ENCODE data around the gene PRIMPOL.
A peak's percentile ranks its signal among the peaks of the same experiment; 100 is the strongest.

PRIMPOL gene

DNA sequence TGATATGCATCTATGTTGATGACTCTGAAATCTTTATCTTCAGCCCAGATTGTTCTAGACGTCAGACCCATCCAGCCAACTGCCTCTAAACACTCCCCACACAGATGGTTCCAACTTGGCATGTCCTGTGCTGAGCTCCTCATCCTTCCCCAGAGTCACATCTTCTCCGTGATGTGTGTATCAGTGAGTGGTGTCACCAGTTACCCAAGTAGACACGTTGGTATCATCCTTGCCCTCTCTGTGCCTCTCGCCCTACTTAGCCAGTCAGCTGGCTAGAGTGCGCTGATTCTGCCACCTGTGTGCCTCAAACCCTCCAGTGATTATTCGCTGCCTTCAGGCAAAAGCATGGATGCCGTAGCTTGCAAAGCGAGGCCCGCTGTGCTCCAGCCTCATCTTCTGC, 18.6 kb downstream of the PRIMPOL start:
- DNase-seq (ENCODE audit: low spot score): no peak

DNA sequence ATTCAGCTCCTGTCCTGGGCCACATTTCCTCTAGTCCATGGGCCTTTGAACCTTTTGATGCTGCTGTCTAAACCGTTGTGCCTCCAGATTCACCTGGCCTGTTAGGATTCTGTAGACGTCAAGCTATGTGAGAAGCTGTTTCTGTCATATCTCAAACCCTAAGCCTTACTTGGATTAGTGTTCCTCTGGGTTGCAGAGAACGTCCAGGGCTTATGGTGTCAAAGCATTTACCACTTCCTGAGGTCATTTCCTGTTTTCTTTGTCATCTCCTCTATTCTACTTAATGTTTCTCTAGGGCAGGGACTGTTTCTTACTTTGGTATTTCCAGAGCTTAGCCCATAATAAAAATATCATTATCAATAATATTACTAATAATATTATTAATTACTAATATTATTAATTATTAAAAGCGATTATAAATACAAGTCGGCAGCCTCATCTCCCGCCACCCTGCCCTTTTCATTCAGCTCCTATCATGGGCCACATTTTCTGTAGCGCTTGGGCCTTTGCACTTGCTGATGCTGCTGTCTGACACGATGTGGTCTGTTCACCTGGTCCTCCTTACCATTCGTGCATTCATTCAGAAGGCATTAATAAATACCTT, 19.1 kb downstream of the PRIMPOL start:
- DNase-seq (ENCODE audit: low spot score): no peak

DNA sequence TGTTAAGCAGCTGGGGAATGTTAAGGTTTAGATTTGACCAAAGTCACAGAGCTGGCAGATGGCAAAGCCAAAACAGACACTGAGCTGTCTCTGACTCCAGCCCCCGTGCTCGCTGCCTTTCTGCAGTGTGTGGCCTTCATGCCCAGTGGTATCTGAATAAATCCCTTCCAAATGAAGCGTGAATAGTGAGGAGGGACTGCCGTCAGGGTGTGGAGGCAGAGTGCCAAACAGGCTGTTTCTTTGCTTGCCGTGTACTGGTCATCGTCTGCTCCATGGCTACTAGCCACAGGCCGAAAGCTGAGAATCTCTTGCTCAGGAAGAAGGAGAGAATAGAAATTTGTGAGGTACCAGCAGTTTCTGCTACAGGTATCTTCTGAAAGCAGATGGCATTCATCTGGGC, 19.7 kb downstream of the PRIMPOL start:
- no peak for DNase-seq (ENCODE audit: low spot score)

DNA sequence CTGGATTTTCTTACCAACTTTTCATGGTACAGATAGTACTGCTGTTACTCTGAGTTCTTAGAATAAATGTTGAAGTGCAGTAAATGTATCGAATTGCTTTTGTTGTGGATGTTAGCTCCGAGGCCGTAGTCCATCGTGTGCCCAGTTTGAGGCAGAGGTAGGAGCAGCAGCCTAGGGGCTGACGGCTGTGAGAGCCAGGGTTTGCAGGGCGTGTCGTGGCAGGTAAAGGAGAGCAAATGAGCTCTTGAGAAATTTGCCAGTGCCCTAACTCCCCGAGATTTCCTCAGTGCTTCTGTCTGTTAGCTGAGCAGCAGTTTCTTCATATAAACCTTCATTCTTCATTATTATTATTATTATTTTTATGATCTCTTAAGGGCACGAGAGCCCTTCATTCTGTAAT, 21.6 kb downstream of the PRIMPOL start:
- DNase-seq (ENCODE audit: low spot score): no peak

DNA sequence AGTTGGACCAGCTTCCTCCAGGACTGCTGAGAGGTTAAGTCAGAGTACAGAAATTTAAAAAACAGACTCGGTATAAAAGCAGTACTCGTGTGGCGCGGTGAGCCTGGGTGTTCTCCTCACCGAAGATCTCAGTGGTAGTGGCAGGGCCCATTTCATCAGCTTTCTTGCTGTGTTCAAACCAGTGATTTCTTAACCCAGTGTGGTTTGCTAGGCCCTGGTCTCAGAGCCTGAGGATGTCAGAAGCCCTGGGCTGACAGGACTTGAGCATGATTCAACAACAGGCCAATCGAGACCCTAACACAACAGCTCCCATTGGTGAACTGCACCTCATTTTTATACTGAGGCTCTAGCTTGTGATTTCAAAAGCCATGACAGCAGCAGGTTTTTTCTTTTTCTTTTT, 23.2 kb downstream of the PRIMPOL start:
- DNase-seq (ENCODE audit: low spot score): no peak

DNA sequence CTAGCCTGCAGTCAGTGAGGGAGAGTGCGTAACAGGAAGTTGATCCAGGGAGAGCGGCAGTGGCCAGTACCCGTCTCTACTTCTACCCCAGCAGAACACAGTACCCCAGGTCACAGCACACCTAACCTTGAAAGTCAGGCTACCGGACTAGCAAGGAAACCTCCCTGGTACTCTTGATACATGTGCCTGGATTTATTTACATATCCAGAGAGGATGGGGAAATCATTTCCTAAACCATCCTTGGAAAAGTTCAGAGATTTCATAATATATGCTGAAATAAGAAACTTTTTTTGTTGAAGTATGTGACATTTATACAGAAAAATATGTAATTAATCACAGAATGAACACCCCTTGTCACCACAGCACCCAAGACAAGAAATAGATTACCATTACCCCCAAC, 24.5 kb downstream of the PRIMPOL start:
- no peak for DNase-seq (ENCODE audit: low spot score)

DNA sequence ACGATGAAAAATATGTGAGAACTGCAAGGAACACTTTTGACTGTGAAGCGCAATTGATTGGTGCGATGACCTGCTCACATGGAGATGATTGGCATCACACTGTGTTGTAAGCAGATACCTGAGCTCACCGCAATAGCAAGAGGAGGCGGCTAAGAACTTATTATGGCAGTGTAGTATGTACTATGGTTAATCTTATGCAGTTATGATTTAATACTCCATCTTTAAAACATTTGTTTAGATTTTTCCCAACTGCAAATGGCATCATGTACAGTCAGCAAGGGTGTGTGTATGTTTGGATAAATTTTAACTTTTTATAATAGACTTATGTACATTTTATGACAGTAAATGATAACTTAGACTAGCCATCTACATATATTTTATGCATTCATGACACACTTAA, 25.5 kb downstream of the PRIMPOL start:
- no peak for DNase-seq (ENCODE audit: low spot score)

DNA sequence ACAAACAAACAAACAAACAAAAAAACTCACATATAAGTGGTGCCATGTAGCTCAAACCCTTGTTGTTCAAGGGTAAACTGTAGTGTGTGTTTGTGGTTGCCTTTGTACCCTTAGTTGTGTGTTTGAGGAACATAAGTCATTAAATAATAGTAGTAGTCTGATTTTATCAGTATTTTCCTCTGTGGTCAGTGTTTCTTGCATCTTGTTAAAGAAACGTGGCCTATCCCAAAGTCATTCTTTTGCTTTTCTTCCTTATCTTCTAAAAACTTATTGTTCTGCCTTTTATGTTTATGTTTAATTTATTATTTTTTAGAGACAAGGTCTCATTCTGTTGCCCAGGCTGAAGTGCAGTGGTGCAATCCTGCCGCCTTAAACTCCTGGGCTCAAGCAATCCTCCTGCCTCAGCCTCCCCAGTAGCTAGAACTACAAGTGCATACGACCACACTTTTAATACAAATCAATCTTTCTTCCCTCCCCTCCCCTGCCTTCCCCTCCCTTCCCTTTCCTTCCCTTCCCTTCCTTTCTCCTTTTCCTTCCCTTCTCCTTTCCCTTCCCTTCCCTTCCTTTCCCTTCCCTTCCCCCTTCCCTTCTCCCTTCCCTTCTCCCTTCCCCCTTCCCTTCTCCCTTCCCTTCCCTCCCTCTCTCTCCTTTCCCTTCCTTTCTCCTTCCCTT, 26.4 kb downstream of the PRIMPOL start:
- DNase-seq (ENCODE audit: low spot score): no peak

DNA sequence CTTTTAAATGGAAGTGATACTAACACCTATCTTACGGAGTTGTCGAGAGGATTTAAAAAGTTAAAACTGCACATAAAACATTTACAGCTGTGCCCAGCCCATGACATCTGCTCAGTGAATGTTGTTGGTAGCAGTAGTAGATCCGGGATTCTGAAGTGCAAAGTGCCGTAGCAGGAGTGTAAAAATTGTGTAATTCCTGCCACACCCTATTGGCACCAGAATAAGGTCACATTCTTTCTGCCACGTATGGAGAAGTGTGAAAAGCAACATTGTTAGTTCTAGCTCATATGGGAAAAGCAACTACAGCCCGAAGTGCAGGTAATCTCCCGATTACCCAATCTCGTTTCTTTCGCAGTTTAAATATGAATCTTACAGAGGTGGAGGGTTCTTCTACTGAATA, 31.2 kb downstream of the PRIMPOL start:
- DNase-seq (ENCODE audit: low spot score): no peak

DNA sequence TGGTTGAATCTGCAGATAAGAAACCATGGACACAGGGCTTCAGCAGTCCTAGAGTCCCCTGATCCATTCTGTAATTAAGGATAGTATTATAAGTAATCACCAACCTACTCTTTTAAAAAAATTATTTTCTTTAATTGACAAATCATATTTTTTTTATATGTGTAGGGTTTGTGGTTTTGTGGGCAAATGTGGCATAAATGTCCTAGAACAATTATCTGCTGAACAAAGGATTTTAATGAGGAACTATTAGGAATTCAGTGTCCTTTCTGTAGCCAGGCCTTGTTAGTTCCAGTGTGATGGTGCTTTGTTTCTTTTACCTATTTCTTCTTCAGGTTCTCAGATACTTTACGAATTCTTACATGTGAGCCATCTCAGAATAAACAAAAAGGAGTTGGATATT, 32.4 kb downstream of the PRIMPOL start:
- no peak for DNase-seq (ENCODE audit: low spot score)

DNA sequence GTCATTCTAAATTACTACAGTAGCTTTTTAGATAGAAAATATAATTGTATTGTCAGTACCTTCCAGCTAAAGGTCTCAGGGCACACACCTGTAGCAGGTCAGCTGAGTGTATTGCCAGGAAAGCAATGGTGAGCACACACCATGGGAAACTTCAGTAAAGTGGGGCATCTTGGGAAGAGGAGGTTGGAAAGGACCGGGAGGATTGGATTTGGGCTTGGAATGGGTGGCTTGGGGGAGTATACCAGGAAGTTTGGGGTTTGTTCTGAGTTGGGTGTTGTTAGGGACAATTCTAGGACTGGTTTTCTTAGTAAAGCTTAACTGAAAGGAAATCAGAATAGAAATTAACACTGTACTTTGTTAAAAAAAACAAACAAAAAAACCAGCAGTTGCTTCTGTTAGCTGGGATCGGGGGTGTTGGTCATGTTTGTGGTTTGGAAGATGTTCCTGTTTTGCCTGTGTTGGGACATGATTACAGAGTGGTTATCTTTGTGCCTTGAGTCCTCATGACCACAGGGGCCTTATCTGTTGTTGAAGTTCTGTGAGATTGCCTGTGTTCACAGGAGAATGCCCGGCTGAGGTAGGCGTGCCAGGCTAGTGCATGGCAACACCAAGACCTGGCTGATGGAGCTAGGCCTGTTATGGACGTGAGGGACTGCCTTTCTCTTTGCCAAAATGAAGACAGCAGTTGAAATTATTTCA, 35.1 kb downstream of the PRIMPOL start:
- peak; percentile 85 for DNase-seq (ENCODE audit: low spot score)

DNA sequence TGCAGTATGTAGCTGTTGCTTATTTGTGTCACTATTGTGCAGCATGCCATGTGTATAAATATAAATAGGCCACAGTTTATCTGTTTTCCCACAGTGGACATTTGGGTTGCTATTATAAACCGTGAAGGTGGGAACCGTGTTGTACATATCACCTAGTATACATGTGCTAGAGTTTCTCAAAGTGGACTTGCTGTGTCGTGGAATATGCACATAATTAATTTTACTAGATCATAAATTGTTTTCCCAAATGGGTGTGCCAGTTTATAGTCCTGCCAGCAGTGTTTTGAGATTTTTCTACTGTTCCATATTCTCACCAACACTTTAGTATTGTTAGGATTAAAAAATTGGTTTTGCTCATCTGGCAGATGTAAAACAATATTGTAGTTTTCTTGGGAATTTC, 38.5 kb downstream of the PRIMPOL start:
- DNase-seq (ENCODE audit: low spot score): no peak

DNA sequence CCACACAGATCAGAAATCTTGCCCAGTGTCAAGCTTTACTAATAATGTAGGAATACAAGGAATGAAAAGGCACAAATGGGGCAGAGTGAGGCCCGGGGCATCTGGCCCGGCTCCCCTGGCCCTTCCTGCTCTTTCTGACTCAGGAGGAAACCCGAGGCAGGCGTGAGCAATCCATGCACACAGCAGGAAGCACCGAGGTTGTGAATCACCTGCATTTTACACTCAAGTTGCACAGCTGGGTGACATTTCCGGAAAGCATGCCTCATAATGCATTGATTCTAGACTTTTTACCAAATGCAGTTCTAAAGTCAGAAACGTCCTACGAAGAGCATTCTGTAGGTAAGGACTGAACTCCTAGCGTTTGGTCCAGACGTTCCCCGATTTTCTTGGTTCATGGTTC, 38.9 kb downstream of the PRIMPOL start:
- DNase-seq (ENCODE audit: low spot score): no peak

DNA sequence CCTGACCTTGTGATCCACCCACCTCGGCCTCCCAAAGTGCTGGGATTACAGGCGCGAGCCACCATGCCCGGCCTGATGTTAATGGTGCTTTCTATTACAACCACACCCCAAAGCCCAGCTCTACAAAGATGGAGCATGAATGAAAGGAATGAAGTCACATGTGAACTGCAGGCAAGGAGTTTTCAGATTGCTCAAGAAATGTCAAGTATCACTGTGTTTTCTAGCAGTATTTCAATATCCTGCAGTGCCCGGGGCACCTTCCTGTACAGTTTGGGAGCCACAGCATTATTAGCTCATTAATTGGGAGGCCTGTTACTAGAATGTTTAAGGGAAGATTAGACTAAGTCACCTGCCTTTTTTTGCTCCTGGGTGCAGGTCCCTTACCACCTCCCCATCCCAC, 40.1 kb downstream of the PRIMPOL start:
- no peak for DNase-seq (ENCODE audit: low spot score)

DNA sequence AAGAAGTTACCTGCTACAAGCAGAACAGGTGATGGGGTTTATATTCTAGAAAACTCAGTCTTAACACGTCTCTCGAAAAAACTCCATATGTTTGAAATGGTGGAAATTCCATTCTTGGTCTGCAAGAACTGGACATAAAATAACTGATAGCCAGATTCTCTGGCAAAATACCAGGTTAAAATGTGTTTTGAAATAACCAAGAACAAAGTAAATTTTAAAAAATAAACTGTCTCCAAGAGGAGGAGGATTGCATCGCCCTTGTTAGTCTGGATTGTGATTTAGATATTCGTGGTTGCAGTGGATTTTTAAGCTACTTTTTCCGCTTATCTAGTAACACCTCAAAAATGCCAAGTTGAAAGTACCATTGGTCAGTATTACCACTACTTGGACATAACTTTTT, 43.5 kb downstream of the PRIMPOL start:
- DNase-seq (ENCODE audit: low spot score): no peak

DNA sequence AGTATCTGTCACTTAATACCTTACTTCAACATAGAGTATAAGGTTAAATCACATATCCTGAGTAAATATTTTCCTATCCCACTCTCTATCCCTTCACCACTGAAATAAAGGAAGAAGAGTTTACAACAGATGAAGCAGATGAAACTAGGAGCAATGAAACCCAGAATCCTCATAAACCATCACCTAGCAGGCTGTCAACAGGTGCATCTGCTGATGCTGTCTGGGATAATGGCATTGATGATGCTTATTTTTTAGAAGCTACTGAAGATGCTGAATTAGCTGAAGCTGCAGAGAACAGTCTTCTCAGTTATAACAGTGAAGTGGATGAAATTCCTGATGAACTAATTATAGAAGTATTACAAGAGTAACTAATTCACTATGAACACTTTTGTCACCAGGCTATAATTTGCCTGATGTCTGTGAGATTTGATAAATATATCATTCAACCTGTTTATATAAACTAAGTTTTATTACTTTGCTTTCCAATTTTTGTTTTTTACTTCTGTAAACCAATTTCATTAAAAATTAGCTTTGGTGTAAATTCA, 44.9 kb downstream of the PRIMPOL start:
- DNase-seq (ENCODE audit: low spot score): no peak

DNA sequence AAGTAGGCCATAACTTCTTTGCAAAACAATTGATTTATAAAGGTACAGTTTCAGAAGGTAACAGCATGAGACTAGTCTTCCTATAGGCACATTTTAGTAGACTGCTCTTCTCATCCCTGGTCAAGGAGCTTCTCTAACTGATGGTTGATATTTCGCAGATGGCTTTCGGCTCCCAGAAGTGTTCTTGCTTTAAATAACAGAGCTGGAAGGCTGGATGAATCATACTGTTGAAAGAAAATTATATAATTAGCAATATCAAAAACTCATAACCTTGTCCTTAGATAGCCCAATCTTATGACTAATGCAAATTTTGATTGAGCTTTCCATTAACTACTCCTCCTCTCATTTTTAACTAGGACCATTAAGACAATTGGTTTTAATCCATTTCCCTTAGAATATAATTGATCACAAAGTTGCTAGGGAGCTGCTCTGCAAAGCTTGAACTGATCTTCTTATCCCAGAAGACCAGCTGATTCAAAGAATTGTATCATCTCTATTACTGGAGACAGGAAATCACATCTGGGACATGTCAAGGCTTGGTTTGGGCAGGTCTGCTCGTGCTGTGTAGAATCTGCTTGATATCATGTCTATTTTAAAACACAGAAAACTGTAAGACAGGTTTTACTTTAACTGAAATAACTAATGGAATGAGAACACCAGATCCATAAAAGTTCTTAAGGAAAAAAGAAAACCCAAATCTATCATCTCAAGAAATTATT, 45.8 kb downstream of the PRIMPOL start:
- no peak for DNase-seq (ENCODE audit: low spot score)

DNA sequence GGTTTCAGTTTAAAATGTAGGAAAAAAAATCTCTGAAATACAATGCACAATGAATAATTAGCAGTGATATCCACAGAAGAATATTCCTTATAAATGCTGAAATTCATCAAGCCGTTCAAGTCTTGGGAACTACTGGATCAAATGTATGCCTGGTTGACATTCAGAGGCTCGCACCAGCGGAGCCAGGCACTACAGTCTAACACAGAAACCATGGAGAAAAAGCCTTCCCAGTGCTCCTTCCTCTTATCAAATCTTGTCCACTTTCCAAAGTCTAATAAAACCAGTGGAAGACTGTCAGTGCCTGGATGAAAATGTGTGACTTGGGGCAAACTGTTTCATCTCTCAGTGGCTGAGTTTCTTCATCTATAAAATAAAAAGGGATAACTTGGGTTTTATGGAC, 48.4 kb downstream of the PRIMPOL start:
- no peak for DNase-seq (ENCODE audit: low spot score)

DNA sequence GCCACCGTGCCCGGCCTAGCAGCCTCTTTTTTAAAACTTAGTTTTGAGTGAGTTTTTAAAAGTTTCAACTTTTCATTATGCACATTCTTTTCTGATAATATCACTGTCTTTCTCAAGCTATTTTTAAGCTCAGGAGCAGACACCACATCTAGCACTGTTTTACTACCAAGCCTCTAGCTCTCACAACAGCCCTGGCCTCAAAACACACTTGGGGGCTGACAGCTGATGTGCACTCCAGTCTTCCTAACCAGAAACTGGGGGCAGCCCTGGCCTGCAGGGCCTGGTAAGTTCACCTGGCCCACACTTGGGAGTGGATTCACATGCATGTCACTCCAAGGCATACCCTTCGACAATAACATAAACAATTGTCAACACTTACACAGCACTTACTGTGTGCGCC, 50.4 kb downstream of the PRIMPOL start:
- no peak for DNase-seq (ENCODE audit: low spot score)

DNA sequence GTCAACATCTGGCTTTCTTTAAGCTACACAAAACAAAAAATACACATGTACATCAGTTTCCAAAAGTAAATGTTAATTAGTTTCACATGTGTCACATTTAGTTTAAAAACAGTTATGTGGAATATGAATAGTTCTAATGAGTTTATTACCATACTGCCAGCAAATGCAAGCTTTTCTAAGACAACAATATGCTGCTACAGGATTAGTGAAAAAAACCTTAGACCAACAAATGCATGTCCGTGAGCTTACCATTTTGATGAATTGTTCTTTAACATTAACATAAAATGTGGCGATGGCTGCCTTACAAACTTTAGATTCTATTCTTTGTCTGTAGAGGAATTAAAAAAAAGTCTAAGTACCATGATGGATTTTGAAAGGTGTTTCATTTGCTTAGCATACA, 52.6 kb downstream of the PRIMPOL start:
- DNase-seq (ENCODE audit: low spot score): no peak

DNA sequence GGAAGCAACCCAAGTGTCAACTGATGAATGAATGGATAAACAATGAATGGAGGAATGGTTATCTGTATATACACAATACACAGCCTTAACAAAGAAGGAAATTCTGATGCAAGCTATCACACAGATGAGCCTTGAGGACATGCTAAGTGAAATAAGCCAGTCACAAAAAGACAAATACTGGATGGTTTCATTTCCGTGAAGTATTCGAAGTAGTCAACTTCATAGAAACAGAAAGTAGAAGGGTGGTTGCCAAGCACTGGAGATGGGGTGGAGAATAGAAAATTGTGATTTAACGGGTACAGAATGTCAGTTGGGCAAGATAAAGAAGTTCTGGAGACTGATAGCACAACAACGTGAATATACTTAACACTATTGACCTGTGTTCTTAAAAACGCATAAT, 56.2 kb downstream of the PRIMPOL start:
- no peak for DNase-seq (ENCODE audit: low spot score)

DNA sequence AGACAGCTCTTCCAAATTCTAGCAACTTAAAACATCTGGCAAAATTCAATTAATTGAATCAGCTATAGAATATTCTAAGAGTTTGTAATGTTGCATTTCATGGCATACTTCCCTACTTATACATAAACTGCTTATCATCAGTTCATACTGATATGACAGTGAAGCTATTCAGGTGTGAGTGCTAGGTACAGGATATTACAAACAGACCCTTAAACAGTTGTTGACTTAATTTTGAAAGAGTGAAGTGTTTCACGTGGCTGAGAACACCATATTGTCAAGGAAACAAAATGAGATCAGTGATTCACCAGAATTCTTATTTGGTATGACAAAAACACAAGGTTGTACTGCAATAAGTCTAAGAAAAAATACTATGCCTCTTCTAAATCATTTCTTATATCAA, 56.9 kb downstream of the PRIMPOL start:
- no peak for DNase-seq (ENCODE audit: low spot score)

DNA sequence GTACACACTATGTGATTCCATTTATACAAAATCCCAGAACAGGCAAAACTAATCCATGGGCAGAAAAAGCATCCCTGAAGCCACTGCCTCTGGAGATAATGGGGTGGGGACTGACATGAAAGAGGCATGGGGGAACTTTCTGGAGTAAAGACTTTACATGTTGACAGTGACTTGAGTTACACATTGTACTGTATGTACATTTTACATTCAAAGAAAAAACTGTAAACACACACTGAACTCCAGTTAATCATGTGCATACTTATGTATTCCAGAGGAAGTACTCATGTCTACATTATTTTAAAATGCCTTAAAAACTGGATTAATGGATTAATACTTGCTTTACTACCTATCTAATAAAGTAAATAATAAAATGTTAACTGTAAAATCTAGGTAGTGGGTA, 62.8 kb downstream of the PRIMPOL start:
- DNase-seq (ENCODE audit: low spot score): no peak

All from hematopoietic multipotent progenitor cell treated with erythropoietin and hydrocortisone succinate and interleukin-3 and kit ligand, for 17 days (in vitro differentiated cells).